K562 (cell line): ENCODE measurements around the gene ZNF726. TPM values are rescaled to one million over a fixed set of nuclear protein-coding genes. Genes with fewer than 3 reads are reported as not detected.

Experiments
- ATAC-seq: fragments of 200-7000 bp; cut with Tn5 transposase; 3 replicates; pipeline ENCODE4 v1.9.1; 2020; ENCODE audit warnings: moderate library complexity
- BruUV-seq: library from RNA; stranded (reverse); fragments of 400-500 nt; replicated peaks from 2 replicates; lab custom pipeline; 2021; lab: Mats Ljungman, UMichigan
- CTCF ChIA-PET: fragments of 300-600 bp; formaldehyde crosslinking; extraction: SDS; loops from one replicate; lab custom pipeline; 2021; ENCODE audit warnings: low intra/inter-chr PET ratio; lab: Yijun Ruan, JAX
- POLR2A ChIA-PET: fragments of 300-600, 350-650 bp; sonication (Branson Sonifier 250); formaldehyde crosslinking; extraction: SDS; loops from one replicate; lab custom pipeline; 2021; ENCODE audit warnings: antibody characterized with exemption, inconsistent platforms; lab: Yijun Ruan, JAX
- DNase-seq, 4 experiments: peaks; one replicate each; pipeline versions ENCODE4 v3.0.0 to v3.0.0-alpha.2; 2011 to 2018; ENCODE audit warnings: low spot score in 3 of 4, mixed read lengths in 3 of 4; ENCODE audit errors: extremely low read depth in 1 of 4
- FAIRE-seq: peaks from 2 replicates; lab custom pipeline; 2011; peaks lifted over from hg19 to GRCh38; lab: Jason Lieb, UNC
- H2AFZ ChIP-seq: 2 replicates; pipeline ENCODE4 v1.6.0; 2011; ENCODE audit warnings: low read depth, low read length, control low read depth, inconsistent platforms
- H3K27ac ChIP-seq: fragments of 200-600 bp; 3 replicates; pipeline ENCODE4 v1.8.0; 2011; ENCODE audit warnings: low read depth, mild to moderate bottlenecking, control low read depth, inconsistent platforms, low read length, moderate library complexity, mixed read lengths; ENCODE audit errors: extremely low read depth
- H3K27me3 ChIP-seq, 2 experiments: fragments of 300-600 bp in 1 of 2; 2 replicates in 1 of 2; 3 replicates in 1 of 2; pipeline versions ENCODE4 v1.6.0 to v1.8.0; 2011; ENCODE audit warnings: inconsistent platforms in 2 of 2, low read length in 2 of 2, mild to moderate bottlenecking in 1 of 2, mixed read lengths in 1 of 2, moderate library complexity in 1 of 2; ENCODE audit not compliant: control insufficient read depth in 2 of 2, insufficient read depth in 2 of 2
- H3K36me3 ChIP-seq: fragments of 300-600 bp; 3 replicates; pipeline ENCODE4 v1.8.0; 2011; ENCODE audit warnings: mild to moderate bottlenecking, low read length, inconsistent platforms; ENCODE audit not compliant: control insufficient read depth, insufficient read depth
- H3K4me1 ChIP-seq, 2 experiments: fragments of 200-600 bp in 1 of 2; replicated peaks in 1 of 2; 2 replicates in 1 of 2; 3 replicates in 1 of 2; pipeline versions ENCODE4 v1.5.1 to v1.8.0; 2011; ENCODE audit warnings: inconsistent platforms in 2 of 2, low read length in 2 of 2, mild to moderate bottlenecking in 1 of 2, mixed read lengths in 1 of 2, moderate library complexity in 1 of 2; ENCODE audit not compliant: control insufficient read depth in 2 of 2, insufficient read depth in 2 of 2
- H3K4me2 ChIP-seq: 2 replicates; pipeline ENCODE4 v1.6.1; 2011; ENCODE audit warnings: low read length, control low read depth, inconsistent platforms, mixed read lengths; ENCODE audit not compliant: insufficient read depth
- H3K4me3 ChIP-seq: fragments of 200-600 bp; sonication (generic), shearing (Covaris generic); 2 replicates; pipeline ENCODE4 v1.5.1; 2016; ENCODE audit warnings: control low read depth, inconsistent platforms
- H3K79me2 ChIP-seq: fragments of 200-600 bp; 3 replicates; pipeline ENCODE4 v1.8.0; 2011; ENCODE audit warnings: low read length, inconsistent platforms; ENCODE audit not compliant: control insufficient read depth, insufficient read depth
- H3K9ac ChIP-seq, 2 experiments: 2 replicates each; pipeline versions ENCODE4 v1.6.0 to v1.6.1; 2011; ENCODE audit warnings: low read depth in 2 of 2, low read length in 2 of 2, control low read depth in 1 of 2, inconsistent platforms in 1 of 2, mild to moderate bottlenecking in 1 of 2, mixed read lengths in 1 of 2; ENCODE audit not compliant: insufficient read depth in 1 of 2
- H3K9me1 ChIP-seq: one replicate; pipeline ENCODE4 v1.6.0; 2011; ENCODE audit warnings: inconsistent platforms, mild to moderate bottlenecking, low read length, moderate library complexity; ENCODE audit not compliant: control insufficient read depth, insufficient read depth
- H3K9me3 ChIP-seq: replicated peaks from 2 replicates; pipeline ENCODE4 v1.5.1; 2011; ENCODE audit warnings: low read depth, low read length, inconsistent platforms; ENCODE audit not compliant: control insufficient read depth, insufficient read depth
- H4K20me1 ChIP-seq: replicated peaks from 2 replicates; pipeline ENCODE4 v1.6.1; 2011; ENCODE audit warnings: low read length, inconsistent platforms, mixed read lengths; ENCODE audit not compliant: control insufficient read depth, insufficient read depth
- GTF2B ChIP-seq: IDR thresholded peaks from 2 replicates; pipeline ENCODE4 v1.6.1; 2011; ENCODE audit not compliant: insufficient read length; ENCODE audit errors: extremely low read depth
- RFX5 ChIP-seq: IDR thresholded peaks from 2 replicates; pipeline ENCODE4 v1.6.1; 2011; ENCODE audit warnings: low read depth, mild to moderate bottlenecking, improper control_type of control experiment, low read length
- SMARCC2 ChIP-seq: fragments of 450-650 bp; IDR thresholded peaks from 2 replicates; pipeline ENCODE4 v1.6.1; 2017; ENCODE audit warnings: antibody characterized with exemption, moderate library complexity, mild to moderate bottlenecking, low read depth
- THRB ChIP-seq: fragments of 450-650 bp; formaldehyde crosslinking; conservative IDR thresholded peaks from 2 replicates; pipeline ENCODE4 v1.4.0; 2022; ENCODE audit warnings: mild to moderate bottlenecking, missing genetic modification characterization
- ZKSCAN3 ChIP-seq: fragments of 250-450 bp; sonication (Bioruptor Pico); IDR thresholded peaks from 2 replicates; pipeline ENCODE4 v1.4.0; 2020
- ZNF512 ChIP-seq: IDR thresholded peaks from 2 replicates; pipeline ENCODE4 v1.6.1; 2016; ENCODE audit warnings: missing genetic modification characterization, missing compliant biosample characterization
- in situ Hi-C: fragments of 300-500 bp; cut with MboI; formaldehyde crosslinking; loops from 4 replicates; pipeline ENCODE4 v1.15.0; 2018; ENCODE audit warnings: inconsistent platforms, mixed read lengths
- intact Hi-C: fragments of 100-400 bp; cut with micrococcal nuclease; formaldehyde crosslinking; loops from 2 replicates; pipeline ENCODE4 v1.14.2; 2022
- polyA plus RNA-seq, 8 experiments: library from polyadenylated mRNA; depleted of rRNA in 4 of 8; stranded (reverse) in 5 of 8; unstranded in 3 of 8; fragments of >200 nt; fragmentation: Nextera tagmentation in 2 of 8; fragmentation: Illumina TruSeq in 1 of 8; extraction: Ambion mirVana in 2 of 8; extraction: Trizol in 1 of 8; gene quantifications; 2 replicates each; pipeline versions ENCODE4 v1.2.1 to v1.2.3, GENCODE V29; 2011 to 2014; ENCODE audit warnings: inconsistent platforms in 1 of 8, missing spikeins in 1 of 8
- total RNA-seq, 7 experiments: library from RNA; depleted of rRNA in 6 of 7; stranded (reverse); fragments of >200 nt in 6 of 7; fragmentation: Illumina TruSeq in 2 of 7; extraction: Trizol in 2 of 7; gene quantifications; 2 replicates each; pipeline versions ENCODE4 v1.2.1 to v1.2.3, GENCODE V29; 2011 to 2021; ENCODE audit warnings: low replicate concordance in 1 of 7

The ZNF726 gene
- total and polyA plus RNA-seq, 9 of the 15 experiments (the other 6 are each of a cell fraction or from before 2014, with no cell fraction given) = 8.6 to 20.8 (median 14.6) TPM

GRCh38 chr19:23908165-23908564, 6.5 kb upstream of the ZNF726 start (continued):
- TF ChIP-seq THRB (CRISPR knock-in tag) = no peak
- TF ChIP-seq ZNF512 (tag) = no peak
- no peak for TF ChIP-seq RFX5
- no peak for TF ChIP-seq SMARCC2
- no peak for TF ChIP-seq GTF2B
- TF ChIP-seq ZKSCAN3 = no peak

GRCh38 chr19:23909222-23909621, 5.5 kb upstream of the ZNF726 start:
- Histone ChIP-seq H4K20me1 (no peaks in the 10 kb centered on the region), H3K9me3 (peaks cover 3% of the 10 kb centered on the region), H3K27ac (no peak overlapping the region), H3K79me2 (no peaks in the 10 kb centered on the region), H3K36me3 (no peaks in the 10 kb centered on the region), H3K4me1 (no peaks in the 10 kb centered on the region), H3K9ac (no peak overlapping the region), H3K9me1 (no peaks in the 10 kb centered on the region), H3K27me3 (no peaks in the 10 kb centered on the region), H3K4me3 (no peak overlapping the region), H2AFZ (no peak overlapping the region), H3K4me2 (no peak overlapping the region)
- ATAC-seq = no peak
- intact Hi-C loops = no loop called here
- in situ Hi-C loops = no loop called here
- ChIA-PET POLR2A (no interaction called here), CTCF (no interaction called here)
- no peak for FAIRE-seq
- no peak for DNase-seq
- BruUV-seq = no TSS peak
- no peak for TF ChIP-seq ZKSCAN3
